Retina (tissue), 1 donor: ENCODE data around the gene BCAS4.
"Not testable (repeated sequence)": the region's sequence is repeated elsewhere in the genome, so short reads cannot be mapped to it uniquely, and the experiment has no call there.

ENCODE experiments used
- DNase-seq: peaks from one replicate; pipeline ENCODE4 v3.0.0-alpha.2; 2016

Gene BCAS4

GRCh38 chr20:50772420-50773185 is 22.3 kb upstream of the BCAS4 start:
- no peak for DNase-seq

GRCh38 chr20:50774515-50774914 is 20.3 kb upstream of the BCAS4 start:
- no peak for DNase-seq

- DNase-seq = no peak
Measured at GRCh38 chr20:50776122-50776817, 18.6 kb upstream of the BCAS4 start.

- DNase-seq = no peak
Measured at GRCh38 chr20:50777373-50777772, 17.5 kb upstream of the BCAS4 start.

- not testable (repeated sequence) for DNase-seq
Measured at GRCh38 chr20:50778994-50779393, 15.9 kb upstream of the BCAS4 start.

- no peak for DNase-seq
Measured at GRCh38 chr20:50783390-50783789, 11.5 kb upstream of the BCAS4 start.

GRCh38 chr20:50783903-50784302 is 11.0 kb upstream of the BCAS4 start:
- DNase-seq = no peak

GRCh38 chr20:50784464-50784863 is 10.4 kb upstream of the BCAS4 start:
- no peak for DNase-seq

GRCh38 chr20:50786703-50787102 is 8.2 kb upstream of the BCAS4 start:
- no peak for DNase-seq

GRCh38 chr20:50787181-50787580 is 7.7 kb upstream of the BCAS4 start:
- DNase-seq = no peak

GRCh38 chr20:50788045-50788991 is 6.5 kb upstream of the BCAS4 start:
- DNase-seq = no peak

- no peak for DNase-seq
Measured at GRCh38 chr20:50789968-50790650, 4.8 kb upstream of the BCAS4 start.

GRCh38 chr20:50790651-50791277 is 4.1 kb upstream of the BCAS4 start:
- DNase-seq = peak; percentile 96

- no peak for DNase-seq
Measured at GRCh38 chr20:50792708-50793574, 1.9 kb upstream of the BCAS4 start.

GRCh38 chr20:50793575-50794016 is 1.3 kb upstream of the BCAS4 start:
- peak; percentile 41 for DNase-seq

- peak; percentile 27 for DNase-seq
Measured at GRCh38 chr20:50794181-50794845, 548 bp upstream of the BCAS4 start.

GRCh38 chr20:50797142-50797541 is 2.3 kb downstream of the BCAS4 start:
- no peak for DNase-seq

- DNase-seq = no peak
Measured at GRCh38 chr20:50798650-50799049, 3.8 kb downstream of the BCAS4 start.

GRCh38 chr20:50799176-50799889 is 4.5 kb downstream of the BCAS4 start:
- no peak for DNase-seq
